Measurements from ENCODE around the gene FBXO39. TPM values are rescaled to one million over a fixed set of nuclear protein-coding genes. Genes with fewer than 3 reads are reported as not detected.
"Not testable (repeated sequence)": the region's sequence is repeated elsewhere in the genome, so short reads cannot be mapped to it uniquely, and the experiment has no call there.

FBXO39 gene
- total and polyA plus RNA-seq, 2 donors, result 0.56 to 0.90 TPM

GRCh38 chr17:6768447-6768846, 7.6 kb upstream of the FBXO39 start:
- Histone ChIP-seq H3K4me1 (ENCODE audit: insufficient read depth) (no peaks in the 10 kb centered on the region), H3K4me3 (ENCODE audit: low read depth, low read length) (no peak overlapping the region), H3K36me3 (ENCODE audit: insufficient read depth) (peaks cover 27% of the 10 kb centered on the region), H3K27ac (ENCODE audit: low read depth) (no peak overlapping the region)
- DNase-seq (ENCODE audit: extremely low spot score), result no peak
- 98% methylated on average over 2 of the region's 2 CpGs for WGBS

DNA sequence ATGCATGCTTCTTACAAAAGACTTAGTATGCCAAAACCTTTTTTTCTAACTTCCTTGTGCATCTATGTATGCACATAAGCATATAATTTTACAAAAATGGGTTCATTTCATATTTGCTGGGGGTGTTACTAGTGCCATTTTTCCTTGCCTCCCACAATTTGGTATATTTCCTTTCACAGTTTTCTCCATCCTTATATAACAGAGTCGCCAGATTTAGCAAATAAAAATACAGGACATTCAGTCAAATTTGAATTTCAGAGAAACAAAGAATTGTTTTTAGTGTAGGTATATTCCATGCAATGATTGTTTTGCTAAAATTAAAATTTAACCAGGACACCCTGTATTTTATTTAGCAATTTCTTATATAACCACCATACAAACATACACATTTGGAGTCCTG, 4.0 kb upstream of the FBXO39 start:
- WGBS, result 96% methylated on average over 1 of the region's 1 CpG

DNA sequence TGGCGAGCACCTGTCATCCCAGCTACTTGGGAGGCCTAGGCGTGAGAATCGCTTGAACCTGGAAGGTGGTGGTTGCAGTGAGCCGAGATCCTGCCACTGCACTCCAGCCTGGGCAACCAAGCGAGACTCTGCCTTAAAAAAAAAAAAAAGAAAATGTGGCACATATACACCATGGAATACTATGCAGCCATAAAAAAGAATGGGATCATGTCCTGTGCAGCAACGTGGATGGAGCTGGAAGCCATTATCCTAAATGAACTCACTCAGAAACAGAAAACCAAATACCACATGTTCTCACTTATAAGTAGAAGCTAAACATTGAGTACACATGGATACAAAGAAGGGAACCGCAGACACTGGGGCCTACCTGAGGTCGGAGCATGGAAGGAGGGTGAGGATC, 1.1 kb upstream of the FBXO39 start:
- not testable (repeated sequence) for H3K27ac ChIP-seq (ENCODE audit: low read depth); DNase-seq (ENCODE audit: extremely low spot score); H3K4me3 ChIP-seq (ENCODE audit: low read depth, low read length); H3K4me1 ChIP-seq (ENCODE audit: insufficient read depth)
- H3K36me3 ChIP-seq (ENCODE audit: insufficient read depth), result peaks cover 12% of the 10 kb centered on the region
- 96% methylated on average over 8 of the region's 8 CpGs for WGBS

More for the DNA sequence above, 4.0 kb upstream of the FBXO39 start:
- Histone ChIP-seq H3K4me1 (ENCODE audit: insufficient read depth) (peaks cover 2% of the 10 kb centered on the region), H3K36me3 (ENCODE audit: insufficient read depth) (peaks cover 17% of the 10 kb centered on the region), H3K4me3 (ENCODE audit: low read depth, low read length) (no peak overlapping the region), H3K27ac (ENCODE audit: low read depth) (no peak overlapping the region)
- no peak for DNase-seq (ENCODE audit: extremely low spot score)

DNA sequence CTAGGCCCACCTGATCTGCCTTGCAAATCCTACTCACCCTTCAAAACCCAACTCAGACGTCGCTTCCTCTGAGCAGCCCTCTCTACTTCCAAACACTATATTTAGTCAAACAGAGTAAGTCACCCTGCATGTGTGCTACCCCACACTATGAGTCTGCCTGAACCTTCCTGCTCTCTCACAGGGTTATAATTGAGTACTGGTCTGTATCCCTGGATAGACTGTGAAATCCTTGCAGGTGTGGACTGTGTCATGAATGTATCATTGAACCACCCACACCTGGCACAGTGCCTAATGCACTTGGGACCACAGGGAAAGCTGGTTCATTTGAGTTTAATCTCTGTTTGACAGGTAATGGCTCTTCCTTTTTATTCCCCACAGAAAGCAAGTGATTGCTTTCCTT, 3.4 kb downstream of the FBXO39 start:
- Histone ChIP-seq H3K4me3 (ENCODE audit: low read depth, low read length) (no peak overlapping the region), H3K4me1 (ENCODE audit: insufficient read depth) (peaks cover 2% of the 10 kb centered on the region), H3K27ac (ENCODE audit: low read depth) (no peak overlapping the region), H3K36me3 (ENCODE audit: insufficient read depth) (no peaks in the 10 kb centered on the region)
- WGBS, result 85% methylated on average over 2 of the region's 2 CpGs
- no peak for DNase-seq (ENCODE audit: extremely low spot score)

DNA sequence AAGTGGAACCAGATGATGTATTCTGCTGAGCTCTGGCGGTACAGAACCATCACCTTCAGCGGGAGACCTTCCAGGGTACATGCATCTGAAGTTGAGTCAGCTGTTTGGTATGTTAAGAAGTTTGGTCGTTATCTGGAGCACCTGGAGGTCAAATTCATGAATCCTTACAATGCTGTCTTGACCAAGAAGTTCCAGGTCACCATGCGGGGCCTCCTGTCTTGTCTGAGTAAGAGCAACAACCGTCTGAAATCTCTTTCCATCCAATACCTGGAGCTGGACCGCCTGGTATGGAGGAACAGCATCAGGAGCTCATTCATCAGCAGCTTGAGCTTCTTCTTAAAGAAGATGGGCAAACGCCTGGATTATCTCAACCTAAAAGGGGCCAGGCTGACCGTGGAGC, 4.0 kb downstream of the FBXO39 start:
- H3K27ac ChIP-seq (ENCODE audit: low read depth), result no peak overlapping the region
- H3K36me3 ChIP-seq (ENCODE audit: insufficient read depth), result no peaks in the 10 kb centered on the region
- WGBS, result 83% methylated on average over 8 of the region's 8 CpGs
- peaks cover 2% of the 10 kb centered on the region for H3K4me1 ChIP-seq (ENCODE audit: insufficient read depth)
- no peak for DNase-seq (ENCODE audit: extremely low spot score)
- H3K4me3 ChIP-seq (ENCODE audit: low read depth, low read length), result no peak overlapping the region

DNA sequence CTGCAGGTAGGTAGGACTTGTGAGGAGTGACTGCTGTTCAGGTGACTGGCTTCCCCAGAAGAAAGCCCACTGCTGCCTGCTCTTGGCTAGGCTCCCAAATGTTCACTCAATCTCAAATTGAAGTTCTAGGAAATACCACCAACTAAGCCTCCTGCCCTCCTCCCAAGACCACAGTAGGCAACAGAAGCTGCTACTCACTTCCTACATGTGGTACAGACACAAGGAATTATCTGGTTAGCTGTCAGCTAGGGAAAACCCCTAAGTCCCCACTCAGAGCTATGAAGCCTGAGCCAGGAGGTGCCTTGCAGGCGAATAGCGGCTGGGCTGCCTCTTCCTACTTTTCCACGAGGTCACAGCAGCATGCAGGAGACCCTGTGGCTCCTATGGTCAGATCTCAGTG, 4.9 kb downstream of the FBXO39 start:
- Histone ChIP-seq H3K4me1 (ENCODE audit: insufficient read depth) (peaks cover 2% of the 10 kb centered on the region), H3K4me3 (ENCODE audit: low read depth, low read length) (no peak overlapping the region), H3K36me3 (ENCODE audit: insufficient read depth) (no peaks in the 10 kb centered on the region), H3K27ac (ENCODE audit: low read depth) (no peak overlapping the region)
- WGBS, result 64% methylated on average over 3 of the region's 3 CpGs
- DNase-seq (ENCODE audit: extremely low spot score), result no peak

DNA sequence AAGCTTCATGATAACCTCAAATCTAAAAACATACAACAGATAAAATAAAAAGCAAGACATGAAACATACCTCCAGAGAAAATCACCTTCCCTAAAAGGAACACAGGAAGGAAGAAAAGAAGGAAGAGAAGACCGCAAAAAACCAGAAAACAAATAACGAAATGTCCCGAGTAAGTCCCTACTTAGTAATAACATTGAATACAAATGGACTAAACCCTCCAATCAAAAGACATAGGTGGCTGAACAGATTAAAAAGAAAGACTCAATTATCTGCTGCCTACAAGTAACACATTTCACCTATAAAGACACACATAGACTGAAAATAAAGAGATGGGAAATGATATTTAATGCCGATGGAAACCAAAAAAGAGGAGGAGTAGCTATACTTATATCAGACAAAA, 6.2 kb downstream of the FBXO39 start:
- Histone ChIP-seq H3K4me3 (ENCODE audit: low read depth, low read length) (no peak overlapping the region), H3K36me3 (ENCODE audit: insufficient read depth) (no peaks in the 10 kb centered on the region), H3K27ac (ENCODE audit: low read depth) (no peak overlapping the region), H3K4me1 (ENCODE audit: insufficient read depth) (no peaks in the 10 kb centered on the region)
- 91% methylated on average over 4 of the region's 4 CpGs for WGBS
- no peak for DNase-seq (ENCODE audit: extremely low spot score)

DNA sequence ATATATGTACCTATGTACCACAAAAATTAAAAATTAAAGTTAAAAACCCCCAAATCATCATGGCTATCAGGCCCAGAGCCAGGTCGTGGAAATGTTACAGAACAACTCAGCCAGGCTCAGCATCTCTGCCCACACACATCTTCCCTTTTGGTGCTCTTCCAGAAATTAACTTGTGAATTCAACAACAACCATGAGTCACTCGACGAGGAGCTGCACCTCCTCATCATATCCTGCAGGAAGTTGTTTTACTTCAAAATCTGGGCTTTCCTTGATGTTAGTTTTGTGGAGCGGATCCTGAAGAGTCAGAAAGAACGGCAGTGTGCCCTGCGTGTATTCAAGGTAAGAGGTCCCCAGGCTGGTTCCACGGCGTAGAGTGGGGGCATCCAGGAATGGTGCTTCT, 10.6 kb downstream of the FBXO39 start:
- 62% methylated on average over 8 of the region's 8 CpGs for WGBS
- Histone ChIP-seq H3K27ac (ENCODE audit: low read depth) (no peak overlapping the region), H3K4me1 (ENCODE audit: insufficient read depth) (no peaks in the 10 kb centered on the region), H3K36me3 (ENCODE audit: insufficient read depth) (no peaks in the 10 kb centered on the region), H3K4me3 (ENCODE audit: low read depth, low read length) (no peak overlapping the region)
- DNase-seq (ENCODE audit: extremely low spot score), result no peak

- H3K27ac ChIP-seq (ENCODE audit: low read depth), result no peak overlapping the region
Measured at GRCh38 chr17:6787081-6787693, 11.2 kb downstream of the FBXO39 start.

GRCh38 chr17:6789146-6789545, 13.1 kb downstream of the FBXO39 start:
- H3K4me1 ChIP-seq (ENCODE audit: insufficient read depth), result no peaks in the 10 kb centered on the region
- no peaks in the 10 kb centered on the region for H3K36me3 ChIP-seq (ENCODE audit: insufficient read depth)
- WGBS, result 78% methylated on average over 4 of the region's 4 CpGs
- no peak for DNase-seq (ENCODE audit: extremely low spot score)
- no peak overlapping the region for H3K4me3 ChIP-seq (ENCODE audit: low read depth, low read length)
- no peak overlapping the region for H3K27ac ChIP-seq (ENCODE audit: low read depth)

More at GRCh38 chr17:6787081-6787693, 11.2 kb downstream of the FBXO39 start:
- Histone ChIP-seq H3K4me1 (ENCODE audit: insufficient read depth) (no peaks in the 10 kb centered on the region), H3K4me3 (ENCODE audit: low read depth, low read length) (no peak overlapping the region), H3K36me3 (ENCODE audit: insufficient read depth) (no peaks in the 10 kb centered on the region)
- WGBS, result 48% methylated on average over 10 of the region's 10 CpGs
- no peak for DNase-seq (ENCODE audit: extremely low spot score)

- no peak for DNase-seq (ENCODE audit: extremely low spot score)
- H3K4me3 ChIP-seq (ENCODE audit: low read depth, low read length), result no peak overlapping the region
- H3K27ac ChIP-seq (ENCODE audit: low read depth), result no peak overlapping the region
- 72% methylated on average over 5 of the region's 5 CpGs for WGBS
- H3K4me1 ChIP-seq (ENCODE audit: insufficient read depth), result no peaks in the 10 kb centered on the region
- H3K36me3 ChIP-seq (ENCODE audit: insufficient read depth), result no peaks in the 10 kb centered on the region
Measured at GRCh38 chr17:6793748-6794493, 17.9 kb downstream of the FBXO39 start.

DNA sequence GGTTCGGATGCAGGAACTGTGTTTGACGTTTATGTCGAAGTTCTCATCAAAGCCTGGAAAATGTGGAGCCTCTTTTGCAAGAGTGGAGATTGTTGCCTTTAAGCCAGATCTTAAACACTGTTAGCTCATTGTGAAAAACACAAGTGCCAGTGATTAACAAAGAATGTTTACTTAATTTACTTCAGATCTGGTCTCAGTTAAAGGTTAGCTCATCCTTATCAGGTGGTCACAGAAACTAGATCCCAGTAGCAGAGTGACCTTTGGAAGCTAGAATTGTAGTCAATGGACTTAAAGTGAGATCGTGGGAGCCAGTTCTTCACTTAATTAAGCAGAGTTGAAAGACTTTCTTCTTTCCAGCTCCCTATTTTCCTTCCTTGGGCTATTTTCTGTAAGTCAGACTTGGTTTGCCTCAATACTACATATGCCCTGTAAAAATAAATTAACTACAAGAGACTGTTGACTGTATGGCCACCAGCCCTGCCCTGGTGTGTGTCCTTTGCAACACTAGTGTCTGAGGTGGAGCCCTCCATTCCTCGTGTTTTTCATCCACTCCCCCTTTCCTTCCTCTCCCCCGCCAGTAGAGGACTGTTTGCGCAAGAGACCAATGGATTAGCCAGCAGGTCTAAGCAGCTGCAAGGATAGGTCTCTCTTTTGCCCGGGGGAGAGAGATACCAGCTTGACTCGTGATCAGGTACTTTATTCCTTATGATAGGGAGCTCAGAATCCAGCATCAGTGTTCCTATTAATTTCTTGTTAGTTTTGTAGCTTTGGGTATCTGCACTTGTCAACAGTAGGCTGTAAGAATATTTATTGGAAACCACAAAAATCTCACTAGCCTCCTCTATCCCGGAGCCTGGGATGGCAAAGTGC, 20.2 kb downstream of the FBXO39 start:
- Histone ChIP-seq H3K27ac (ENCODE audit: low read depth) (no peak overlapping the region), H3K4me1 (ENCODE audit: insufficient read depth) (no peaks in the 10 kb centered on the region), H3K36me3 (ENCODE audit: insufficient read depth) (no peaks in the 10 kb centered on the region), H3K4me3 (ENCODE audit: low read depth, low read length) (no peak overlapping the region)
- WGBS, result 49% methylated on average over 10 of the region's 10 CpGs
- DNase-seq (ENCODE audit: extremely low spot score), result no peak

GRCh38 chr17:6796887-6797490, 21.0 kb downstream of the FBXO39 start:
- DNase-seq (ENCODE audit: extremely low spot score), result no peak
- Histone ChIP-seq H3K27ac (ENCODE audit: low read depth) (no peak overlapping the region), H3K4me1 (ENCODE audit: insufficient read depth) (no peaks in the 10 kb centered on the region), H3K4me3 (ENCODE audit: low read depth, low read length) (no peak overlapping the region), H3K36me3 (ENCODE audit: insufficient read depth) (no peaks in the 10 kb centered on the region)
- 84% methylated on average over 2 of the region's 2 CpGs for WGBS

Data from urinary bladder (tissue), 4 donors.